ENCODE results near the gene RAB11A. TPM values are rescaled to one million over a fixed set of nuclear protein-coding genes. Genes with fewer than 3 reads are reported as not detected.
A peak's percentile ranks its signal among the peaks of the same experiment; 100 is the strongest.

Gene RAB11A
- total RNA-seq (2014; rRNA removed; shearing (Covaris generic)), result 271 and 277 TPM in 2 replicates

GRCh38 chr15:65869126-65869953, at the start of gene RAB11A:
Gene RAB11A (plus strand): TSS chr15:65869491. CDS start chr15:65869586, 95 bp downstream.
- DNase-seq (ENCODE audit: low spot score), result peak; percentile 91

GRCh38 chr15:65819563-65819960, 49.7 kb upstream of the RAB11A start:
- DNase-seq (ENCODE audit: low spot score), result no peak

GRCh38 chr15:65821070-65821469, 48.2 kb upstream of the RAB11A start:
- no peak for DNase-seq (ENCODE audit: low spot score)

GRCh38 chr15:65822316-65822715, 47.0 kb upstream of the RAB11A start:
- DNase-seq (ENCODE audit: low spot score), result no peak

GRCh38 chr15:65824031-65824743, 45.1 kb upstream of the RAB11A start:
- DNase-seq (ENCODE audit: low spot score), result peak; percentile 60

GRCh38 chr15:65824941-65825544, 44.2 kb upstream of the RAB11A start:
- DNase-seq (ENCODE audit: low spot score), result no peak

- no peak for DNase-seq (ENCODE audit: low spot score)
Observed at GRCh38 chr15:65827065-65827464, 42.2 kb upstream of the RAB11A start.

- DNase-seq (ENCODE audit: low spot score), result no peak
Observed at GRCh38 chr15:65828585-65828984, 40.7 kb upstream of the RAB11A start.

GRCh38 chr15:65829130-65829764, 40.0 kb upstream of the RAB11A start:
- DNase-seq (ENCODE audit: low spot score), result no peak

GRCh38 chr15:65832549-65833364, 36.5 kb upstream of the RAB11A start:
- peak; percentile 92 for DNase-seq (ENCODE audit: low spot score)

- no peak for DNase-seq (ENCODE audit: low spot score)
Observed at GRCh38 chr15:65833501-65834205, 35.6 kb upstream of the RAB11A start.

GRCh38 chr15:65834603-65835282, 34.5 kb upstream of the RAB11A start:
- no peak for DNase-seq (ENCODE audit: low spot score)

- DNase-seq (ENCODE audit: low spot score), result no peak
Observed at GRCh38 chr15:65835447-65835846, 33.8 kb upstream of the RAB11A start.

- no peak for DNase-seq (ENCODE audit: low spot score)
Observed at GRCh38 chr15:65836665-65837064, 32.6 kb upstream of the RAB11A start.

- DNase-seq (ENCODE audit: low spot score), result no peak
Observed at GRCh38 chr15:65837301-65838294, 31.7 kb upstream of the RAB11A start.

- no peak for DNase-seq (ENCODE audit: low spot score)
Observed at GRCh38 chr15:65839354-65839901, 29.9 kb upstream of the RAB11A start.

- no peak for DNase-seq (ENCODE audit: low spot score)
Observed at GRCh38 chr15:65839985-65840384, 29.3 kb upstream of the RAB11A start.

Measured in A172 (cell line).